ENCODE measurements around the gene GRIN1.

The GRIN1 gene

GRCh38 chr9:137181680-137182079, 42.7 kb downstream of the GRIN1 start:
- Histone ChIP-seq H3K36me3 (peaks cover 29% of the 10 kb centered on the region), H3K27me3 (no peaks in the 10 kb centered on the region), H3K9me3 (no peaks in the 10 kb centered on the region), H3K4me3 (ENCODE audit: low read depth, low read length) (no peak overlapping the region), H3K4me1 (no peaks in the 10 kb centered on the region)
- DNase-seq = no peak
- TF ChIP-seq, protein P1, sequence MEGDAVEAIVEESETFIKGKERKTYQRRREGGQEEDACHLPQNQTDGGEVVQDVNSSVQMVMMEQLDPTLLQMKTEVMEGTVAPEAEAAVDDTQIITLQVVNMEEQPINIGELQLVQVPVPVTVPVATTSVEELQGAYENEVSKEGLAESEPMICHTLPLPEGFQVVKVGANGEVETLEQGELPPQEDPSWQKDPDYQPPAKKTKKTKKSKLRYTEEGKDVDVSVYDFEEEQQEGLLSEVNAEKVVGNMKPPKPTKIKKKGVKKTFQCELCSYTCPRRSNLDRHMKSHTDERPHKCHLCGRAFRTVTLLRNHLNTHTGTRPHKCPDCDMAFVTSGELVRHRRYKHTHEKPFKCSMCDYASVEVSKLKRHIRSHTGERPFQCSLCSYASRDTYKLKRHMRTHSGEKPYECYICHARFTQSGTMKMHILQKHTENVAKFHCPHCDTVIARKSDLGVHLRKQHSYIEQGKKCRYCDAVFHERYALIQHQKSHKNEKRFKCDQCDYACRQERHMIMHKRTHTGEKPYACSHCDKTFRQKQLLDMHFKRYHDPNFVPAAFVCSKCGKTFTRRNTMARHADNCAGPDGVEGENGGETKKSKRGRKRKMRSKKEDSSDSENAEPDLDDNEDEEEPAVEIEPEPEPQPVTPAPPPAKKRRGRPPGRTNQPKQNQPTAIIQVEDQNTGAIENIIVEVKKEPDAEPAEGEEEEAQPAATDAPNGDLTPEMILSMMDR (IDR thresholded peaks at IDR 0.05; ENCODE audit: low read depth, low read length) = no peak

GRCh38 chr9:137182836-137183235, 43.9 kb downstream of the GRIN1 start:
- no peaks in the 10 kb centered on the region for H3K9me3 ChIP-seq
- no peak for DNase-seq
- peaks cover 29% of the 10 kb centered on the region for H3K36me3 ChIP-seq
- TF ChIP-seq, protein P1 (IDR thresholded peaks at IDR 0.05; ENCODE audit: low read depth, low read length) = no peak
- no peak overlapping the region for H3K4me3 ChIP-seq (ENCODE audit: low read depth, low read length)
- H3K27me3 ChIP-seq = no peaks in the 10 kb centered on the region
- H3K4me1 ChIP-seq = no peaks in the 10 kb centered on the region

- TF ChIP-seq, protein P1 (IDR thresholded peaks at IDR 0.05; ENCODE audit: low read depth, low read length) = no peak
- H3K9me3 ChIP-seq = no peaks in the 10 kb centered on the region
- peaks cover 29% of the 10 kb centered on the region for H3K36me3 ChIP-seq
- H3K4me3 ChIP-seq (ENCODE audit: low read depth, low read length) = no peak overlapping the region
- H3K4me1 ChIP-seq = no peaks in the 10 kb centered on the region
- no peaks in the 10 kb centered on the region for H3K27me3 ChIP-seq
- DNase-seq = no peak
These were observed 45.1 kb downstream of the GRIN1 start for GRCh38 chr9:137183980-137184595.

GRCh38 chr9:137184881-137185660, 46.1 kb downstream of the GRIN1 start:
- no peak for DNase-seq
- Histone ChIP-seq H3K4me1 (no peaks in the 10 kb centered on the region), H3K9me3 (no peaks in the 10 kb centered on the region), H3K36me3 (peaks cover 29% of the 10 kb centered on the region), H3K4me3 (ENCODE audit: low read depth, low read length) (no peak overlapping the region), H3K27me3 (no peaks in the 10 kb centered on the region)
- TF ChIP-seq, protein P1 (IDR thresholded peaks at IDR 0.05; ENCODE audit: low read depth, low read length) = no peak

- Histone ChIP-seq H3K36me3 (peaks cover 23% of the 10 kb centered on the region), H3K4me3 (ENCODE audit: low read depth, low read length) (no peak overlapping the region), H3K4me1 (no peaks in the 10 kb centered on the region), H3K27me3 (no peaks in the 10 kb centered on the region), H3K9me3 (no peaks in the 10 kb centered on the region)
- DNase-seq = no peak
- TF ChIP-seq, protein P1 (IDR thresholded peaks at IDR 0.05; ENCODE audit: low read depth, low read length) = no peak
These were observed 47.0 kb downstream of the GRIN1 start for GRCh38 chr9:137185921-137186320.

- no peak for DNase-seq
- Histone ChIP-seq H3K4me1 (no peaks in the 10 kb centered on the region), H3K36me3 (peaks cover 18% of the 10 kb centered on the region), H3K4me3 (ENCODE audit: low read depth, low read length) (no peak overlapping the region), H3K27me3 (no peaks in the 10 kb centered on the region), H3K9me3 (no peaks in the 10 kb centered on the region)
- TF ChIP-seq, protein P1 (IDR thresholded peaks at IDR 0.05; ENCODE audit: low read depth, low read length) = no peak
These were observed 47.4 kb downstream of the GRIN1 start for GRCh38 chr9:137186385-137186784.

Measured in BE2C (cell line).